ENCODE measurements around the gene SIGLEC15.

SIGLEC15 gene

GRCh38 chr18:45887585-45887984, 62.1 kb downstream of the SIGLEC15 start:
- Histone ChIP-seq H3K27ac (ENCODE audit: low read depth, low read length) (no peak overlapping the region), H3K9me3 (ENCODE audit: insufficient read depth, low read length) (no peaks in the 10 kb centered on the region), H3K9ac (ENCODE audit: low read length) (no peak overlapping the region), H3K4me3 (ENCODE audit: insufficient read depth, low read length, poor library complexity, severe bottlenecking) (no peak overlapping the region), H3F3A (ENCODE audit: insufficient read depth) (no peaks in the 10 kb centered on the region), H3K4me2 (ENCODE audit: low read depth, low read length, poor library complexity, severe bottlenecking) (no peak overlapping the region), H3K27me3 (ENCODE audit: low read length) (no peaks in the 10 kb centered on the region), H3K79me2 (ENCODE audit: insufficient read depth, low read length) (no peaks in the 10 kb centered on the region), H3K9me2 (replicated peaks; ENCODE audit: insufficient read depth, low read length) (no peaks in the 10 kb centered on the region), H3K36me3 (ENCODE audit: low read length) (peaks cover 11% of the 10 kb centered on the region; the same call in 1 of the 2 replicates), H4K20me1 (ENCODE audit: low read depth, low read length) (no peaks in the 10 kb centered on the region; the same call in 1 of the 2 replicates), H2AFZ (ENCODE audit: low read depth, low read length, severe bottlenecking) (no peak overlapping the region)
- TF ChIP-seq EZH2phosphoT487 (conservative IDR thresholded peaks at IDR 0.05; ENCODE audit: low read length) (no peak), CTCF (IDR thresholded peaks at IDR 0.05; ENCODE audit: insufficient read depth, low read length, poor library complexity, severe bottlenecking) (no peak)

GRCh38 chr18:45889419-45890064, 64.1 kb downstream of the SIGLEC15 start:
- Histone ChIP-seq H3K9me2 (replicated peaks; ENCODE audit: insufficient read depth, low read length) (no peaks in the 10 kb centered on the region), H3K27me3 (ENCODE audit: low read length) (no peaks in the 10 kb centered on the region), H2AFZ (ENCODE audit: low read depth, low read length, severe bottlenecking) (no peak overlapping the region), H3K79me2 (ENCODE audit: insufficient read depth, low read length) (no peaks in the 10 kb centered on the region), H3K36me3 (ENCODE audit: low read length) (0 out of 2 replicates have a peak, but pooled peaks cover 9% of the 10 kb centered on the region), H3K27ac (ENCODE audit: low read depth, low read length) (no peak overlapping the region), H3F3A (ENCODE audit: insufficient read depth) (no peaks in the 10 kb centered on the region), H3K9me3 (ENCODE audit: insufficient read depth, low read length) (no peaks in the 10 kb centered on the region), H3K9ac (ENCODE audit: low read length) (no peak overlapping the region), H3K4me2 (ENCODE audit: low read depth, low read length, poor library complexity, severe bottlenecking) (no peak overlapping the region), H4K20me1 (ENCODE audit: low read depth, low read length) (no peaks in the 10 kb centered on the region; the same call in 1 of the 2 replicates), H3K4me3 (ENCODE audit: insufficient read depth, low read length, poor library complexity, severe bottlenecking) (no peak overlapping the region)
- TF ChIP-seq CTCF (IDR thresholded peaks at IDR 0.05; ENCODE audit: insufficient read depth, low read length, poor library complexity, severe bottlenecking) (no peak), EZH2phosphoT487 (conservative IDR thresholded peaks at IDR 0.05; ENCODE audit: low read length) (no peak)

- H2AFZ ChIP-seq (ENCODE audit: low read depth, low read length, severe bottlenecking): no peak overlapping the region
- H3K27ac ChIP-seq (ENCODE audit: low read depth, low read length): no peak overlapping the region
- TF ChIP-seq CTCF (IDR thresholded peaks at IDR 0.05; ENCODE audit: insufficient read depth, low read length, poor library complexity, severe bottlenecking) (no peak), EZH2phosphoT487 (conservative IDR thresholded peaks at IDR 0.05; ENCODE audit: low read length) (no peak)
- no peaks in the 10 kb centered on the region for H3K27me3 ChIP-seq (ENCODE audit: low read length)
- H3K9me3 ChIP-seq (ENCODE audit: insufficient read depth, low read length): no peaks in the 10 kb centered on the region
- H3K9me2 ChIP-seq (replicated peaks; ENCODE audit: insufficient read depth, low read length): no peaks in the 10 kb centered on the region
- H3K4me3 ChIP-seq (ENCODE audit: insufficient read depth, low read length, poor library complexity, severe bottlenecking): no peak overlapping the region
- H3K79me2 ChIP-seq (ENCODE audit: insufficient read depth, low read length): no peaks in the 10 kb centered on the region
- H4K20me1 ChIP-seq (ENCODE audit: low read depth, low read length): no peaks in the 10 kb centered on the region; the same call in 1 of the 2 replicates
- H3K36me3 ChIP-seq (ENCODE audit: low read length): 0 out of 2 replicates have a peak, but pooled peaks cover 8% of the 10 kb centered on the region
- H3F3A ChIP-seq (ENCODE audit: insufficient read depth): no peaks in the 10 kb centered on the region
- no peak overlapping the region for H3K9ac ChIP-seq (ENCODE audit: low read length)
- no peak overlapping the region for H3K4me2 ChIP-seq (ENCODE audit: low read depth, low read length, poor library complexity, severe bottlenecking)
Measured at GRCh38 chr18:45890606-45891005, 65.1 kb downstream of the SIGLEC15 start.

Data from SU-DHL-6 (cell line).